ENCODE results near the gene UCHL3. TPM values are rescaled to one million over a fixed set of nuclear protein-coding genes. Genes with fewer than 3 reads are reported as not detected.

UCHL3 gene
- total and polyA plus RNA-seq, 2 of the 4 experiments (the other 2 are of a cell fraction): 63.8 to 68.3 TPM

DNA sequence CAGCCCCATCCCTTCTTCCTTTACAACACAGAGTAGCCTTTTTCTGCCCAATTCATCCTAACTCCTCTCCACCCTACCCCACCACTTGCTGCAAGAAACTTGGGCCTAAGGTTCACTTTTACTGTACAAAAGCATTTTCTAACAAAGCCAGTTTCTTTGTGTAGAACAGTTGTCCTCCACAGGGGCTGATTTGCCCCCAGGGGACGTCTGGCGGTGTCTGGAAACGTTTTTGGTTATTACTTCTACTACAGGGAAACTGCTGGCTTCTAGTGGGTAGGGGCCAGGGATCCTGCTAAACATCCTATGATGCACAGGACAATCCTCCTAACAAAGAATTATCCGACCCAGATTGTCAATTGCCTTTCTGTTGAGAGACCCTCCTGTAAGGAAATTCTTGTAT is 79.2 kb downstream of the UCHL3 start:
- Histone ChIP-seq H3K23ac (ENCODE audit: low read depth, low read length) (no peak overlapping the region; the same call in 1 of the 2 replicates), H2BK15ac (ENCODE audit: low read depth, low read length) (peak overlapping the region; percentile 94; the same call in 2 of the 3 replicates), H4K5ac (ENCODE audit: low read depth, low read length) (peak overlapping the region; percentile 64; the same call in 1 of the 2 replicates), H4K8ac (ENCODE audit: low read depth in 2 of 2, low read length in 2 of 2) (peak overlapping the region in 1 of 2 experiments; percentile 34; a peak in 2 of 4 replicates), H3K36me3 (ENCODE audit: control insufficient read depth, insufficient read depth, low read length) (peaks cover 1% of the 10 kb centered on the region; the same call in 1 of the 2 replicates), H3K14ac (replicated peaks; ENCODE audit: low read depth, low read length) (peak overlapping the region; percentile 50; the same call in 1 of the 2 replicates), H3K4me2 (ENCODE audit: low read depth, low read length) (no peak overlapping the region), H3K9me1 (ENCODE audit: insufficient read depth, low read length) (peaks cover 6% of the 10 kb centered on the region; the same call in 1 of the 2 replicates), H3K27ac (ENCODE audit: insufficient read depth, low read length) (no peak overlapping the region), H3K9ac (ENCODE audit: low read depth, low read length) (no peak overlapping the region), H2AK9ac (replicated peaks; ENCODE audit: low read depth, low read length, poor library complexity) (no peak overlapping the region), H3K79me1 (ENCODE audit: low read depth in 1 of 2, low read length in 2 of 2) (peaks cover 17 to 50% of the 10 kb centered on the region in 2 experiments), H3K27me3 (ENCODE audit: control insufficient read depth, insufficient read depth, low read length) (no peaks in the 10 kb centered on the region), H4K91ac (ENCODE audit: insufficient read depth, low read depth, low read length) (peak overlapping the region; percentile 46), H3K4ac (ENCODE audit: low read depth, low read length) (peak overlapping the region; percentile 71; the same call in 1 of the 2 replicates), H2AK5ac (ENCODE audit: low read depth, low read length) (peak overlapping the region; percentile 5; the same call in 1 of the 2 replicates), H3K4me1 (ENCODE audit: control insufficient read depth, insufficient read depth, low read length) (peaks cover 11% of the 10 kb centered on the region; the same call in 1 of the 2 replicates), H3K18ac (ENCODE audit: low read depth, low read length) (0 out of 2 replicates have a peak overlapping the region, but pooled peaks have one; percentile 3), H4K20me1 (ENCODE audit: insufficient read depth, low read length) (no peaks in the 10 kb centered on the region), H3K4me3 (ENCODE audit: insufficient read depth, low read depth, low read length) (no peak overlapping the region), H3K56ac (ENCODE audit: extremely low read depth, insufficient read depth, low read length) (no peak overlapping the region), H2BK120ac (ENCODE audit: low read depth, low read length) (peak overlapping the region; percentile 83), H2AFZ (replicated peaks; ENCODE audit: low read length, poor library complexity) (no peak overlapping the region), H3K9me3 (ENCODE audit: control insufficient read depth, insufficient read depth, low read length) (no peaks in the 10 kb centered on the region), H2BK5ac (ENCODE audit: low read depth, low read length, poor library complexity, severe bottlenecking) (peak overlapping the region; percentile 46), H2BK20ac (ENCODE audit: low read depth, low read length) (peak overlapping the region; percentile 61)
- CTCF ChIA-PET: no interaction called here
- no peak for TF ChIP-seq RCOR1 (IDR thresholded peaks at IDR 0.05; ENCODE audit: insufficient replicate concordance, low read length)
- TF ChIP-seq BHLHE40 (IDR thresholded peaks at IDR 0.05; ENCODE audit: low read depth, low read length): no peak
- TF ChIP-seq CHD1 (IDR thresholded peaks at IDR 0.05; ENCODE audit: low read depth, low read length): no peak
- TF ChIP-seq NFE2L2 (IDR thresholded peaks at IDR 0.05; ENCODE audit: low read depth, low read length): no peak
- TF ChIP-seq MAZ (IDR thresholded peaks at IDR 0.05; ENCODE audit: borderline replicate concordance, low read depth, low read length): no peak
- TF ChIP-seq, protein P1, sequence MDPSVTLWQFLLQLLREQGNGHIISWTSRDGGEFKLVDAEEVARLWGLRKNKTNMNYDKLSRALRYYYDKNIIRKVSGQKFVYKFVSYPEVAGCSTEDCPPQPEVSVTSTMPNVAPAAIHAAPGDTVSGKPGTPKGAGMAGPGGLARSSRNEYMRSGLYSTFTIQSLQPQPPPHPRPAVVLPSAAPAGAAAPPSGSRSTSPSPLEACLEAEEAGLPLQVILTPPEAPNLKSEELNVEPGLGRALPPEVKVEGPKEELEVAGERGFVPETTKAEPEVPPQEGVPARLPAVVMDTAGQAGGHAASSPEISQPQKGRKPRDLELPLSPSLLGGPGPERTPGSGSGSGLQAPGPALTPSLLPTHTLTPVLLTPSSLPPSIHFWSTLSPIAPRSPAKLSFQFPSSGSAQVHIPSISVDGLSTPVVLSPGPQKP (IDR thresholded peaks at IDR 0.05; ENCODE audit: borderline replicate concordance, low read depth, low read length): no peak
- no peak for TF ChIP-seq FOS (IDR thresholded peaks at IDR 0.05; ENCODE audit: low read depth, low read length)
- TF ChIP-seq, protein P2, sequence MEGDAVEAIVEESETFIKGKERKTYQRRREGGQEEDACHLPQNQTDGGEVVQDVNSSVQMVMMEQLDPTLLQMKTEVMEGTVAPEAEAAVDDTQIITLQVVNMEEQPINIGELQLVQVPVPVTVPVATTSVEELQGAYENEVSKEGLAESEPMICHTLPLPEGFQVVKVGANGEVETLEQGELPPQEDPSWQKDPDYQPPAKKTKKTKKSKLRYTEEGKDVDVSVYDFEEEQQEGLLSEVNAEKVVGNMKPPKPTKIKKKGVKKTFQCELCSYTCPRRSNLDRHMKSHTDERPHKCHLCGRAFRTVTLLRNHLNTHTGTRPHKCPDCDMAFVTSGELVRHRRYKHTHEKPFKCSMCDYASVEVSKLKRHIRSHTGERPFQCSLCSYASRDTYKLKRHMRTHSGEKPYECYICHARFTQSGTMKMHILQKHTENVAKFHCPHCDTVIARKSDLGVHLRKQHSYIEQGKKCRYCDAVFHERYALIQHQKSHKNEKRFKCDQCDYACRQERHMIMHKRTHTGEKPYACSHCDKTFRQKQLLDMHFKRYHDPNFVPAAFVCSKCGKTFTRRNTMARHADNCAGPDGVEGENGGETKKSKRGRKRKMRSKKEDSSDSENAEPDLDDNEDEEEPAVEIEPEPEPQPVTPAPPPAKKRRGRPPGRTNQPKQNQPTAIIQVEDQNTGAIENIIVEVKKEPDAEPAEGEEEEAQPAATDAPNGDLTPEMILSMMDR (conservative IDR thresholded peaks at IDR 0.05; ENCODE audit: low read depth, low read length): no peak
- TF ChIP-seq RAD21 (IDR thresholded peaks at IDR 0.05; ENCODE audit: low read length): no peak
- no TSS peak for BruUV-seq (replicated peaks)
- ATAC-seq (ENCODE audit: low read depth) (no peak), DNase-seq (no peak)
- WGBS, 2 experiments (ENCODE audit: extremely low coverage in 2 of 2, insufficient read length in 1 of 2): no CpG with 5 or more reads among the region's 4 CpGs
- intact Hi-C loops (cut with micrococcal nuclease) (no loop called here), in situ Hi-C loops (cut with MboI; ENCODE audit: low sequenced_read_pairs) (no loop called here), dilution Hi-C loops (cut with HindIII; ENCODE audit: low sequenced_read_pairs, unreplicated experiment) (no loop called here)
- POLR2A ChIA-PET (ENCODE audit: unreplicated experiment): no interaction called here
